Neural cell (in vitro differentiated cells): ENCODE results near the gene BRMS1. TPM values are rescaled to one million over a fixed set of nuclear protein-coding genes. Genes with fewer than 3 reads are reported as not detected.

Source experiments
- H2AFZ ChIP-seq: fragments of 200-600, 300-800 bp; sonication (generic), shearing (Covaris generic); 2 replicates; pipeline ENCODE4 v1.6.0; 2014; ENCODE audit warnings: low read depth, mild to moderate bottlenecking, antibody characterized with exemption, low read length, moderate library complexity
- H3F3A ChIP-seq: fragments of 200-600 bp; shearing (Covaris generic); 2 replicates; pipeline ENCODE4 v1.6.1; 2016; ENCODE audit warnings: mild to moderate bottlenecking, moderate library complexity, mixed read lengths, antibody characterized with exemption, low read length; ENCODE audit not compliant: insufficient read depth, poor library complexity, severe bottlenecking
- H3K27ac ChIP-seq: fragments of 200-600, 300-800 bp; sonication (generic), shearing (Covaris generic); 2 replicates; pipeline ENCODE4 v1.5.1; 2014; ENCODE audit warnings: mild to moderate bottlenecking, low read length, moderate library complexity
- H3K27me3 ChIP-seq: fragments of 300-800, 200-600 bp; sonication (generic), shearing (Covaris generic); 2 replicates; pipeline ENCODE4 v1.6.0; 2014; ENCODE audit warnings: mild to moderate bottlenecking, low read depth, low read length, moderate library complexity; ENCODE audit not compliant: insufficient read depth
- H3K36me3 ChIP-seq: fragments of 300-800, 200-600 bp; sonication (generic), shearing (Covaris generic); 2 replicates; pipeline ENCODE4 v1.5.1; 2014; ENCODE audit warnings: mild to moderate bottlenecking, antibody characterized with exemption, low read length, moderate library complexity; ENCODE audit not compliant: insufficient read depth
- H3K4me2 ChIP-seq: fragments of 300-800, 200-600 bp; sonication (generic), shearing (Covaris generic); 2 replicates; pipeline ENCODE4 v1.6.0; 2014; ENCODE audit warnings: mild to moderate bottlenecking, low read length
- H3K4me3 ChIP-seq: fragments of 300-800, 200-600 bp; sonication (generic), shearing (Covaris generic); 2 replicates; pipeline ENCODE4 v1.5.1; 2014; ENCODE audit warnings: mild to moderate bottlenecking, low read length, moderate library complexity
- H3K79me2 ChIP-seq: fragments of 200-600 bp; shearing (Covaris generic); replicated peaks from 2 replicates; pipeline ENCODE4 v1.6.0; 2014; ENCODE audit warnings: mild to moderate bottlenecking, low read length, moderate library complexity; ENCODE audit not compliant: insufficient read depth
- H3K9ac ChIP-seq: fragments of 300-800, 200-600 bp; sonication (generic), shearing (Covaris generic); 2 replicates; pipeline ENCODE4 v1.6.1; 2016; ENCODE audit warnings: mild to moderate bottlenecking, low read length, mixed read lengths
- H3K9me2 ChIP-seq: fragments of 200-600 bp; shearing (Covaris generic); 2 replicates; pipeline ENCODE4 v1.6.1; 2016; ENCODE audit warnings: mild to moderate bottlenecking, low read length, mixed read lengths; ENCODE audit not compliant: insufficient read depth
- H3K9me3 ChIP-seq: fragments of 200-600, 300-800 bp; sonication (generic), shearing (Covaris generic); 2 replicates; pipeline ENCODE4 v1.6.1; 2016; ENCODE audit warnings: mild to moderate bottlenecking, mixed run types, low read length, moderate library complexity, mixed read lengths
- H4K20me1 ChIP-seq: fragments of 200-600 bp; shearing (Covaris generic); 2 replicates; pipeline ENCODE4 v1.6.1; 2016; ENCODE audit warnings: mild to moderate bottlenecking, mixed run types; ENCODE audit not compliant: insufficient read depth
- EP300 ChIP-seq: fragments of 450-650 bp; conservative IDR thresholded peaks from 2 replicates; pipeline ENCODE4 v1.6.1; 2014; ENCODE audit warnings: antibody characterized with exemption, mild to moderate bottlenecking, moderate library complexity; ENCODE audit not compliant: poor library complexity, severe bottlenecking
- EZH2 ChIP-seq: fragments of 200-600, 300-800 bp; shearing (Covaris generic), sonication (generic); IDR thresholded peaks from 2 replicates; pipeline ENCODE4 v1.6.1; 2014; ENCODE audit warnings: antibody characterized with exemption, low read length, borderline replicate concordance, mild to moderate bottlenecking; ENCODE audit not compliant: insufficient read depth, poor library complexity, severe bottlenecking
- MXI1 ChIP-seq: fragments of 450-650 bp; conservative IDR thresholded peaks from 2 replicates; pipeline ENCODE4 v1.6.1; 2014; ENCODE audit warnings: antibody characterized with exemption, mild to moderate bottlenecking; ENCODE audit not compliant: poor library complexity, severe bottlenecking
- POLR2AphosphoS5 ChIP-seq: IDR thresholded peaks from 2 replicates; pipeline ENCODE4 v1.6.1; 2012
- RAD21 ChIP-seq: fragments of 450-650 bp; conservative IDR thresholded peaks from 2 replicates; pipeline ENCODE4 v1.6.1; 2014; ENCODE audit warnings: antibody characterized with exemption, mild to moderate bottlenecking, moderate library complexity
- REST ChIP-seq: IDR thresholded peaks from 2 replicates; pipeline ENCODE4 v1.6.1; 2012; ENCODE audit warnings: borderline replicate concordance
- SMC3 ChIP-seq: fragments of 450-650 bp; conservative IDR thresholded peaks from 2 replicates; pipeline ENCODE4 v1.6.1; 2014; ENCODE audit warnings: antibody characterized with exemption, mild to moderate bottlenecking, moderate library complexity; ENCODE audit not compliant: poor library complexity
- TAF1 ChIP-seq: IDR thresholded peaks from 2 replicates; pipeline ENCODE4 v1.6.1; 2012; ENCODE audit warnings: low read depth
- polyA plus RNA-seq: library from polyadenylated mRNA; depleted of rRNA; stranded (reverse); fragments of >200 nt; gene quantifications from 2 replicates; pipeline ENCODE4 v1.2.3, GENCODE V29; 2014
- TF ChIP-seq, protein P1 (sequence below): fragments of 450-650 bp; IDR thresholded peaks from 2 replicates; pipeline ENCODE4 v1.5.1; 2014; ENCODE audit warnings: antibody characterized with exemption, mild to moderate bottlenecking, moderate library complexity; ENCODE audit not compliant: poor library complexity, severe bottlenecking

BRMS1 gene
- polyA plus RNA-seq, 1 donor from 2014 or later = 78.3 TPM

- H3K36me3 ChIP-seq = no peaks in the 10 kb centered on the region
- no peak overlapping the region for H3K27ac ChIP-seq
- no peak overlapping the region for H3K4me2 ChIP-seq
- no peaks in the 10 kb centered on the region for H3K27me3 ChIP-seq
- H3K9me2 ChIP-seq = no peaks in the 10 kb centered on the region
- TF ChIP-seq REST = no peak
- TF ChIP-seq RAD21 = no peak
- no peak for TF ChIP-seq EP300
- no peak for TF ChIP-seq EZH2
- no peak for TF ChIP-seq POLR2AphosphoS5
- no peak for TF ChIP-seq MXI1
- TF ChIP-seq TAF1 = no peak
- TF ChIP-seq SMC3 = no peak
- TF ChIP-seq, protein P1, sequence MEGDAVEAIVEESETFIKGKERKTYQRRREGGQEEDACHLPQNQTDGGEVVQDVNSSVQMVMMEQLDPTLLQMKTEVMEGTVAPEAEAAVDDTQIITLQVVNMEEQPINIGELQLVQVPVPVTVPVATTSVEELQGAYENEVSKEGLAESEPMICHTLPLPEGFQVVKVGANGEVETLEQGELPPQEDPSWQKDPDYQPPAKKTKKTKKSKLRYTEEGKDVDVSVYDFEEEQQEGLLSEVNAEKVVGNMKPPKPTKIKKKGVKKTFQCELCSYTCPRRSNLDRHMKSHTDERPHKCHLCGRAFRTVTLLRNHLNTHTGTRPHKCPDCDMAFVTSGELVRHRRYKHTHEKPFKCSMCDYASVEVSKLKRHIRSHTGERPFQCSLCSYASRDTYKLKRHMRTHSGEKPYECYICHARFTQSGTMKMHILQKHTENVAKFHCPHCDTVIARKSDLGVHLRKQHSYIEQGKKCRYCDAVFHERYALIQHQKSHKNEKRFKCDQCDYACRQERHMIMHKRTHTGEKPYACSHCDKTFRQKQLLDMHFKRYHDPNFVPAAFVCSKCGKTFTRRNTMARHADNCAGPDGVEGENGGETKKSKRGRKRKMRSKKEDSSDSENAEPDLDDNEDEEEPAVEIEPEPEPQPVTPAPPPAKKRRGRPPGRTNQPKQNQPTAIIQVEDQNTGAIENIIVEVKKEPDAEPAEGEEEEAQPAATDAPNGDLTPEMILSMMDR = no peak
- H3F3A ChIP-seq = peaks cover 3% of the 10 kb centered on the region
- H3K4me3 ChIP-seq = no peak overlapping the region
- H3K9me3 ChIP-seq = no peaks in the 10 kb centered on the region
- H4K20me1 ChIP-seq = no peaks in the 10 kb centered on the region
- H3K9ac ChIP-seq = no peak overlapping the region
- no peak overlapping the region for H2AFZ ChIP-seq
- H3K79me2 ChIP-seq = peaks cover 30% of the 10 kb centered on the region
Observed at GRCh38 chr11:66341502-66342126, 3.3 kb downstream of the BRMS1 start.

DNA sequence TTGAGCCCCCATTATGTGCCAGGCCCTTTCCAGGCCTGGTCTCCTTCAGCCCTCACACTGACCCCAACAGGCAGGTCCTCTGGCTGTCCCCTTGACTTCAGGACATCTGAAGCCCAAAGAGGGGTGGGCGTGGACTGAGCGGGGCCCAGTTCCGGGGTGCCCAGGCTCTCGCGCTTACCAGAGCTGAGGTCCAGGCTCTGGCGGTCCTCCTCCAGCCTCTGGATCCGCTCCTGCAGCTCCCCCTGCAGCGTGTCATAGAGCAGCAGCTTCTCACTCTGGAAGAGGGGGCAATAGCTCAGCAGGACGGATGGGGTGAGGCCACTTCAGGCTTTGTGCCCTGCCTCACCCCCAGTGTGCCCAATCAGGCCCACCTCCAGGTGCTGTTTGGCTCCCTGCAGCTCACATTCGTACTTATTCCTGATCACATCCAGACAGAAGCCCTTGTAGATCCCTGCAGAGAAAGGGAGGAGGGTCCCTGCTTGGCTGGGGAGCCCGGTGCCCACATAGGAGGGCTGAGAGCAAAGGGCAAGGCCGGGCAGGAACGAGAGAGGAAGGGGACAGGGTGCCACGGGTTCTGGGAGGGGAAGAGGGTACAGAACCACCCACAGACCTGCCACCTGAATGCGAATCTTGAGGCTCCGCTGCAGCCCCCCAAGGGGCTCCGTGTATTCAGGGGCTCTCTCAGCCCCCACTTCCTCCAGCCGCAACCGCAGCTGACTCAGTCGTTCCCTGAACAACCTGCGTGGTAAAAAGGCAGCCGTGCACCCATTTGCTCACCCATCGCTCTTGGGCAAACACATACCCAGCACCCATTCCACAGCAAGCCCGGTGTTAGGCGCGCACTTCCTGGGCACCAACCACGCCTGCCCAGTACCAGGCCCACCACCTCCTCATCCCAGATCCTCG, 4.1 kb downstream of the BRMS1 start:
- Histone ChIP-seq H3F3A (peaks cover 1% of the 10 kb centered on the region), H3K4me2 (no peak overlapping the region), H3K79me2 (peaks cover 22% of the 10 kb centered on the region), H3K27me3 (no peaks in the 10 kb centered on the region), H3K9me2 (no peaks in the 10 kb centered on the region), H3K9me3 (no peaks in the 10 kb centered on the region), H2AFZ (no peak overlapping the region), H3K9ac (no peak overlapping the region), H4K20me1 (no peaks in the 10 kb centered on the region), H3K36me3 (no peaks in the 10 kb centered on the region), H3K27ac (no peak overlapping the region), H3K4me3 (no peak overlapping the region)
- TF ChIP-seq EZH2 (no peak), TAF1 (no peak), SMC3 (no peak), RAD21 (no peak), EP300 (no peak)
- TF ChIP-seq, protein P1 = no peak
